T-cell (primary cell): ENCODE results near the gene CAMKK2. TPM values are rescaled to one million over a fixed set of nuclear protein-coding genes. Genes with fewer than 3 reads are reported as not detected.

Experiments used
- ATAC-seq, 4 experiments: fragments of 200-7000 bp in 3 of 4; fragments of 150-1000 bp in 1 of 4; cut with Tn5 transposase; replicated peaks in 1 of 4; 1 replicate in 3 of 4; 2 replicates in 1 of 4; pipeline ENCODE4 v1.10.0; 2021; ENCODE audit warnings: moderate library complexity in 3 of 4, mild to moderate bottlenecking in 2 of 4, moderate number of reproducible peaks in 1 of 4
- CTCF ChIA-PET, 2 donors: fragments of 300-600 bp; sonication (Branson Sonifier 250); formaldehyde crosslinking; loops; one replicate each; lab custom pipeline; 2022; ENCODE audit warnings: antibody characterized with exemption in 2 of 2; lab: Charles Lee
- POLR2A ChIA-PET, 2 donors: fragments of 300-600 bp; sonication (Branson Sonifier 250); formaldehyde crosslinking; loops; one replicate each; lab custom pipeline; 2022; ENCODE audit warnings: antibody characterized with exemption in 2 of 2; lab: Charles Lee
- DNase-seq, 35 experiments: peaks; one replicate each; pipeline versions ENCODE4 v3.0.0 to v3.0.0-alpha.2; 2013 to 2023
- H3K27ac ChIP-seq: one replicate; pipeline ENCODE4 v1.5.1; 2013; ENCODE audit warnings: low read length
- H3K27me3 ChIP-seq, 2 experiments: replicated peaks in 1 of 2; 1 replicate in 1 of 2; 2 replicates in 1 of 2; pipeline versions ENCODE4 v1.6.1 to v1.7.0; 2013; ENCODE audit warnings: low read length in 1 of 2, mixed read lengths in 1 of 2; ENCODE audit not compliant: control insufficient read depth in 2 of 2, insufficient read depth in 2 of 2; ENCODE audit errors: extremely low read depth in 1 of 2
- H3K36me3 ChIP-seq, 2 donors: 1 replicate in 1 of 2; 2 replicates in 1 of 2; pipeline versions ENCODE4 v1.6.1 to v1.7.0; 2013; ENCODE audit warnings: low read length in 1 of 2; ENCODE audit not compliant: control insufficient read depth in 2 of 2, insufficient read depth in 1 of 2; ENCODE audit errors: extremely low read depth in 1 of 2
- H3K4me1 ChIP-seq, 2 experiments: 1 replicate in 1 of 2; 2 replicates in 1 of 2; pipeline versions ENCODE4 v1.6.1 to v1.7.0; 2013; ENCODE audit warnings: low read length in 2 of 2, mixed read lengths in 1 of 2; ENCODE audit not compliant: insufficient read depth in 2 of 2, control insufficient read depth in 1 of 2; ENCODE audit errors: extremely low read depth in 1 of 2
- H3K4me3 ChIP-seq, 2 donors: 1 replicate in 1 of 2; 2 replicates in 1 of 2; pipeline versions ENCODE4 v1.5.1 to v1.7.0; 2013; ENCODE audit warnings: mild to moderate bottlenecking in 2 of 2, low read length in 1 of 2, moderate library complexity in 1 of 2; ENCODE audit not compliant: control insufficient read depth in 1 of 2; ENCODE audit errors: extremely low read depth in 1 of 2
- H3K9me3 ChIP-seq: 2 replicates; pipeline ENCODE4 v1.7.0; 2013
- H3K27ac Mint-ChIP-seq, 2 donors: one replicate each; pipeline ENCODE4 v1.8.0; 2020 to 2021; ENCODE audit warnings: mild to moderate bottlenecking in 2 of 2, mixed read lengths in 2 of 2
- H3K27me3 Mint-ChIP-seq, 2 donors: one replicate each; pipeline ENCODE4 v1.8.0; 2021 to 2022; ENCODE audit warnings: mixed read lengths in 2 of 2
- H3K36me3 Mint-ChIP-seq: one replicate; pipeline ENCODE4 v1.8.0; 2021; ENCODE audit warnings: mixed read lengths
- H3K4me1 Mint-ChIP-seq, 3 donors: one replicate each; pipeline ENCODE4 v1.8.0; 2020 to 2022; ENCODE audit warnings: mixed read lengths in 3 of 3, mild to moderate bottlenecking in 1 of 3
- H3K4me3 Mint-ChIP-seq, 3 donors: one replicate each; pipeline ENCODE4 v1.8.0; 2020 to 2022; ENCODE audit warnings: mild to moderate bottlenecking in 3 of 3, mixed read lengths in 3 of 3, moderate library complexity in 3 of 3
- H3K9me3 Mint-ChIP-seq, 3 donors: one replicate each; pipeline ENCODE4 v1.8.0; 2020 to 2022; ENCODE audit warnings: mixed read lengths in 3 of 3
- WGBS: methylation state at CpG from one replicate; pipeline ENCODE4 v1.1.5; 2013; ENCODE audit warnings: missing lambda C conversion rate; ENCODE audit not compliant: insufficient coverage; 5-methylcytosine and 5-hydroxymethylcytosine counted together
- total RNA-seq, 35 experiments: library from RNA in 6 of 35; stranded (reverse) in 6 of 35; fragments of 120-200 nt in 1 of 35; gene quantifications; one replicate each; pipeline versions ENCODE4 v1.2.1 to v1.2.4 and lab custom pipeline; 2013 to 2026

CAMKK2 gene
- total RNA-seq, 5 donors from 2014 or later (not counting 1 experiment from before 2014, with no cell fraction given): 13.6 to 25.5 (median 19.8) TPM

GRCh38 chr12:121288986-121289385, 7.5 kb downstream of the CAMKK2 start:
- H3K4me1 ChIP-seq: no peaks in the 10 kb centered on the region
- H3K27me3 ChIP-seq: no peaks in the 10 kb centered on the region
- no peak for ATAC-seq
- peaks cover 1 to 4% of the 10 kb centered on the region in 2 donors for H3K36me3 ChIP-seq
- H3K4me3 Mint-ChIP-seq: no peak overlapping the region
- no peak overlapping the region for H3K4me3 ChIP-seq
- H3K27ac ChIP-seq: no peak overlapping the region
- peaks cover 11 to 16% (median 14%) of the 10 kb centered on the region in 3 donors for H3K4me1 Mint-ChIP-seq
- H3K27me3 Mint-ChIP-seq: no peaks in the 10 kb centered on the region
- no peak overlapping the region for H3K27ac Mint-ChIP-seq
- H3K9me3 Mint-ChIP-seq: no peaks in the 10 kb centered on the region
- peaks cover 7% of the 10 kb centered on the region for H3K36me3 Mint-ChIP-seq
- ChIA-PET CTCF (no interaction called here), POLR2A (interaction anchor here in 1 of 2 donors (0.6 kb wide), 1 partner anchor 70 kb away, joined by 7 read pairs; no protein-coding TSS in a partner anchor)
- DNase-seq: no peak
- H3K9me3 ChIP-seq: no peaks in the 10 kb centered on the region
- WGBS: no CpG with 5 or more reads among the region's 9 CpGs

- Histone ChIP-seq H3K4me1 (no peaks in the 10 kb centered on the region), H3K36me3 (peaks cover 3 to 5% of the 10 kb centered on the region in 2 donors), H3K4me3 (no peak overlapping the region), H3K9me3 (no peaks in the 10 kb centered on the region), H3K27me3 (no peaks in the 10 kb centered on the region), H3K27ac (no peak overlapping the region)
- Mint-ChIP-seq H3K36me3 (peaks cover 7% of the 10 kb centered on the region), H3K27me3 (no peaks in the 10 kb centered on the region), H3K4me1 (peaks cover 9 to 14% (median 12%) of the 10 kb centered on the region in 3 donors), H3K4me3 (no peak overlapping the region), H3K9me3 (no peaks in the 10 kb centered on the region), H3K27ac (no peak overlapping the region)
- ATAC-seq: no peak
- 67% methylated on average over 7 of the region's 10 CpGs for WGBS
- DNase-seq: no peak
- POLR2A ChIA-PET: interaction anchor here in 1 of 2 donors (0.6 kb wide), 1 partner anchor 70 kb away, joined by 7 read pairs; no protein-coding TSS in a partner anchor
- CTCF ChIA-PET: interaction anchor here in 1 of 2 donors (0.5 kb wide), 1 partner anchor 176 kb away, joined by 3 read pairs; no protein-coding TSS in a partner anchor
These were observed 8.2 kb downstream of the CAMKK2 start for GRCh38 chr12:121288158-121288845.

GRCh38 chr12:121287267-121287954, 9.1 kb downstream of the CAMKK2 start:
- WGBS: 92% methylated on average over 6 of the region's 10 CpGs
- ChIA-PET POLR2A (no interaction called here), CTCF (interaction anchor here in 1 of 2 donors (0.5 kb wide), 1 partner anchor 176 kb away, joined by 3 read pairs; no protein-coding TSS in a partner anchor)
- Histone ChIP-seq H3K4me1 (no peaks in the 10 kb centered on the region), H3K27ac (no peak overlapping the region), H3K27me3 (no peaks in the 10 kb centered on the region), H3K36me3 (peaks cover 5 to 9% of the 10 kb centered on the region in 2 donors), H3K4me3 (no peak overlapping the region), H3K9me3 (no peaks in the 10 kb centered on the region)
- Mint-ChIP-seq H3K36me3 (peaks cover 6% of the 10 kb centered on the region), H3K27me3 (no peaks in the 10 kb centered on the region), H3K27ac (no peak overlapping the region), H3K4me3 (no peak overlapping the region), H3K4me1 (peaks cover 8 to 14% (median 8%) of the 10 kb centered on the region in 3 donors), H3K9me3 (no peaks in the 10 kb centered on the region)
- ATAC-seq: no peak
- DNase-seq: no peak

- no peak for DNase-seq
- H3K4me1 Mint-ChIP-seq: peaks cover 6 to 8% (median 7%) of the 10 kb centered on the region in 3 donors
- ChIA-PET POLR2A (interaction anchor here in 1 of 2 donors (0.6 kb wide), 2 partner anchors 20 to 306 kb away, joined by 3 read pairs; no protein-coding TSS in a partner anchor), CTCF (no interaction called here)
- no peaks in the 10 kb centered on the region for H3K9me3 Mint-ChIP-seq
- Histone ChIP-seq H3K27ac (no peak overlapping the region), H3K27me3 (no peaks in the 10 kb centered on the region), H3K36me3 (peaks cover 5 to 9% of the 10 kb centered on the region in 2 donors), H3K4me3 (no peak overlapping the region), H3K4me1 (no peaks in the 10 kb centered on the region), H3K9me3 (no peaks in the 10 kb centered on the region)
- H3K4me3 Mint-ChIP-seq: no peak overlapping the region
- H3K27ac Mint-ChIP-seq: no peak overlapping the region
- WGBS: 100% methylated on average over 1 of the region's 1 CpG
- ATAC-seq: no peak
- no peaks in the 10 kb centered on the region for H3K27me3 Mint-ChIP-seq
- H3K36me3 Mint-ChIP-seq: no peaks in the 10 kb centered on the region
These were observed 10.7 kb downstream of the CAMKK2 start for GRCh38 chr12:121285856-121286255.

GRCh38 chr12:121284551-121285390, 11.7 kb downstream of the CAMKK2 start:
- DNase-seq: no peak
- Mint-ChIP-seq H3K4me3 (no peak overlapping the region), H3K9me3 (no peaks in the 10 kb centered on the region), H3K27me3 (no peaks in the 10 kb centered on the region), H3K36me3 (no peaks in the 10 kb centered on the region), H3K27ac (no peak overlapping the region), H3K4me1 (peaks cover 6 to 8% (median 7%) of the 10 kb centered on the region in 3 donors)
- WGBS: 93% methylated on average over 8 of the region's 14 CpGs
- Histone ChIP-seq H3K27ac (no peak overlapping the region), H3K9me3 (no peaks in the 10 kb centered on the region), H3K4me3 (no peak overlapping the region), H3K4me1 (no peaks in the 10 kb centered on the region), H3K36me3 (peaks cover 2 to 9% of the 10 kb centered on the region in 2 donors), H3K27me3 (no peaks in the 10 kb centered on the region)
- ChIA-PET CTCF (no interaction called here), POLR2A (no interaction called here)
- no peak for ATAC-seq

GRCh38 chr12:121283841-121284240, 12.7 kb downstream of the CAMKK2 start:
- H3K36me3 Mint-ChIP-seq: peaks cover 2% of the 10 kb centered on the region
- ChIA-PET POLR2A (no interaction called here), CTCF (interaction anchor here in 1 of 2 donors (0.6 kb wide), 1 partner anchor 398 kb away, joined by 4 read pairs; no protein-coding TSS in a partner anchor)
- H3K9me3 Mint-ChIP-seq: no peaks in the 10 kb centered on the region
- 95% methylated on average over 6 of the region's 6 CpGs for WGBS
- H3K4me1 Mint-ChIP-seq: peaks cover 6 to 8% (median 7%) of the 10 kb centered on the region in 3 donors
- H3K27me3 Mint-ChIP-seq: no peaks in the 10 kb centered on the region
- no peak overlapping the region for H3K4me3 Mint-ChIP-seq
- Histone ChIP-seq H3K27me3 (no peaks in the 10 kb centered on the region), H3K9me3 (no peaks in the 10 kb centered on the region), H3K4me3 (no peak overlapping the region), H3K27ac (no peak overlapping the region), H3K36me3 (peaks cover 2 to 9% of the 10 kb centered on the region in 2 donors), H3K4me1 (no peaks in the 10 kb centered on the region)
- ATAC-seq (no peak), DNase-seq (no peak)
- H3K27ac Mint-ChIP-seq: no peak overlapping the region
